HepG2 (cell line): ENCODE data around the gene DPEP3. TPM values are rescaled to one million over a fixed set of nuclear protein-coding genes. Genes with fewer than 3 reads are reported as not detected.
A peak's percentile ranks its signal among the peaks of the same experiment; 100 is the strongest.

Source experiments
- ADNP ChIP-seq: sonication (generic); formaldehyde crosslinking; IDR thresholded peaks from 2 replicates; pipeline ENCODE4 v1.4.0; 2020; ENCODE audit warnings: missing genetic modification reagents
- CCDC6 ChIP-seq: sonication (generic); formaldehyde crosslinking; IDR thresholded peaks from 2 replicates; pipeline ENCODE4 v1.8.1; 2022; ENCODE audit warnings: mild to moderate bottlenecking, missing genetic modification reagents, moderate library complexity
- HES4 ChIP-seq: sonication (generic); formaldehyde crosslinking; IDR thresholded peaks from 2 replicates; pipeline ENCODE4 v1.9.0; 2021; ENCODE audit warnings: mild to moderate bottlenecking, missing genetic modification reagents, borderline replicate concordance
- MAFG ChIP-seq: sonication (generic); formaldehyde crosslinking; IDR thresholded peaks from 2 replicates; pipeline ENCODE4 v1.5.1; 2020; ENCODE audit warnings: mild to moderate bottlenecking, missing genetic modification reagents
- NCOA5 ChIP-seq: sonication (generic); formaldehyde crosslinking; IDR thresholded peaks from 2 replicates; pipeline ENCODE4 v1.4.0; 2020; ENCODE audit warnings: missing genetic modification reagents
- NFATC3 ChIP-seq: sonication (generic); formaldehyde crosslinking; IDR thresholded peaks from 2 replicates; pipeline ENCODE4 v1.5.1; 2020; ENCODE audit warnings: mild to moderate bottlenecking, missing genetic modification reagents
- NFE2 ChIP-seq: sonication (generic); formaldehyde crosslinking; IDR thresholded peaks from 2 replicates; pipeline ENCODE4 v1.4.0; 2020; ENCODE audit warnings: missing genetic modification reagents
- NFRKB ChIP-seq: fragments of 450-650 bp; IDR thresholded peaks from 2 replicates; pipeline ENCODE4 v1.6.1; 2017
- YY1 ChIP-seq: IDR thresholded peaks from 2 replicates; pipeline ENCODE4 v1.6.1; 2011; ENCODE audit warnings: low read length, low read depth, moderate library complexity, mild to moderate bottlenecking; ENCODE audit not compliant: insufficient read depth, insufficient replicate concordance
- ZBTB7A ChIP-seq: sonication (generic); formaldehyde crosslinking; IDR thresholded peaks from 2 replicates; pipeline ENCODE4 v1.8.0; 2022; ENCODE audit warnings: mild to moderate bottlenecking, missing genetic modification reagents
- ZNF101 ChIP-seq: sonication (generic); formaldehyde crosslinking; IDR thresholded peaks from 2 replicates; pipeline ENCODE4 v1.4.0; 2020; ENCODE audit warnings: mild to moderate bottlenecking, low read depth, missing genetic modification reagents, borderline replicate concordance
- ZNF30 ChIP-seq: sonication (generic); formaldehyde crosslinking; IDR thresholded peaks from 2 replicates; pipeline ENCODE4 v1.5.0; 2020; ENCODE audit warnings: mild to moderate bottlenecking, missing genetic modification reagents
- ZNF33B ChIP-seq: sonication (generic); formaldehyde crosslinking; IDR thresholded peaks from 2 replicates; pipeline ENCODE4 v1.5.1; 2020; ENCODE audit warnings: mild to moderate bottlenecking, missing genetic modification reagents
- ZNF552 ChIP-seq: sonication (generic); formaldehyde crosslinking; IDR thresholded peaks from 2 replicates; pipeline ENCODE4 v1.9.0; 2022; ENCODE audit warnings: missing genetic modification reagents, mild to moderate bottlenecking, borderline replicate concordance
- ZNF652 ChIP-seq: IDR thresholded peaks from 2 replicates; pipeline ENCODE4 v1.6.1; 2016; ENCODE audit warnings: low read depth, borderline replicate concordance
- ZNF782 ChIP-seq: sonication (generic); formaldehyde crosslinking; IDR thresholded peaks from 2 replicates; pipeline ENCODE4 v1.4.0; 2020; ENCODE audit warnings: missing genetic modification reagents, mild to moderate bottlenecking, borderline replicate concordance
- ZNF792 ChIP-seq: IDR thresholded peaks from 2 replicates; pipeline ENCODE4 v1.6.1; 2016
- polyA plus RNA-seq, 8 experiments: library from polyadenylated mRNA; depleted of rRNA in 3 of 8; stranded (reverse) in 7 of 8; unstranded in 1 of 8; fragments of >200 nt; fragmentation: Illumina TruSeq in 4 of 8; extraction: Trizol in 4 of 8; gene quantifications; 2 replicates each; pipeline versions ENCODE4 v1.2.1 to v1.2.3, GENCODE V29; 2011 to 2016; ENCODE audit warnings: low read depth in 4 of 8, missing spikeins in 1 of 8, mixed read lengths in 1 of 8; ENCODE audit not compliant: insufficient read depth in 1 of 8
- total RNA-seq, 5 experiments: library from RNA; depleted of rRNA; stranded (reverse); fragments of >200 nt; fragmentation: Illumina TruSeq; extraction: Trizol; gene quantifications; 2 replicates each; pipeline ENCODE4 v1.2.3, GENCODE V29; 2016; ENCODE audit warnings: low read depth in 1 of 5
- TF ChIP-seq, protein P1 (sequence below): sonication (generic); formaldehyde crosslinking; IDR thresholded peaks from 2 replicates; pipeline ENCODE4 v1.8.1; 2023; ENCODE audit warnings: mild to moderate bottlenecking, moderate library complexity, missing genetic modification reagents
- TF ChIP-seq, protein P2 (sequence below): sonication (generic); formaldehyde crosslinking; IDR thresholded peaks from 2 replicates; pipeline ENCODE4 v1.8.1; 2022; ENCODE audit warnings: low read depth, mild to moderate bottlenecking, missing genetic modification reagents
- TF ChIP-seq, protein P3 (sequence below): sonication (generic); formaldehyde crosslinking; conservative IDR thresholded peaks from 2 replicates; pipeline ENCODE4 v1.8.0; 2022; ENCODE audit warnings: low read depth, missing genetic modification reagents
- TF ChIP-seq, protein P4 (sequence below): sonication (generic); formaldehyde crosslinking; IDR thresholded peaks from 2 replicates; pipeline ENCODE4 v1.4.0; 2020; ENCODE audit warnings: missing genetic modification reagents
- TF ChIP-seq, protein P5 (sequence below): fragments of 450-650 bp; IDR thresholded peaks from 2 replicates; pipeline ENCODE4 v1.6.1; 2017

The DPEP3 gene
- total and polyA plus RNA-seq, 2 of the 13 experiments (the other 11 are each of a cell fraction or from before 2014, with no cell fraction given), result not detected

DNA sequence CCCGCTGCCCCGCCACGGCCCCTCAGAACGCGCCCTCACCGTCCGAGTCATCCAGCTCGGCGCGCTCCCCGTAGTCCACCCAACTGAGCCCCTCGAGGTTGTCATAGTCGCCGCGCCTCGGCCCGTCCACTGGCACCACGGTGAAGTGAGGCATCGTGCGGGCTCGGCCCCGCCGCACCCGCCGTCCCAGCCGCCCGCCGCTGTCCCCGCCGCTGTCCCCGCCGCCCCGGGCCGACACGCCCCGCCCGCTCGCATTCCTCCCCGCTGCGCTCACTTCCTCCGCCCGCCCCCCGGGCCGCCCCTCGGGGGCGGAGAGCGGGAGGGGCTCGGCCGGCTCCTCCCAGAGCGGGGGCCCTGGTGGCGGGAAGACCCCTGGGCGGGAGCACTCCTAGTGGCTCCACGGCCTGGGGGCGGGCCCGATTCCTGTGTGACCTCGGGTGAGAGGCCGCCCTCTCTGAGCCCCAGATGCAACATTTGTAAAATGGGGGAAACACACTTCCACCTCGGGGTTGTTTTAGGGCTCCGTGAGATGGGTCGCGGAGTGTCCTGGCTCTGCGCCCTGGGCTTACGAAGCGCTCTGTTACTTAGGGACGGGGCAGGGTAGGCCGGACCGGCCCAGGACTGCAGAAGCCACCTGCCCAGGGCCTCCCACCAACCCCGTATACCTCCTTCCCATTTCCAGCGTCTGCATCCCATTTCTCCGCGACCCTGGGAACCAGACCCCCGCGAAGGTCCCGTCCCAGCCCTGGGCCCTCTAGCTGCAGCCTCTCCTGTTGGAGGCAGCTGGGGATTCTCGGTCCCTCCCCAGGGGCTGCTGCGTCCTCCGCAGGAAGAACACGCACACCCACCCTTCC lies 11.7 kb downstream of the DPEP3 start, which contains the start of gene SLC12A4 (continued):
- TF ChIP-seq, protein P1, sequence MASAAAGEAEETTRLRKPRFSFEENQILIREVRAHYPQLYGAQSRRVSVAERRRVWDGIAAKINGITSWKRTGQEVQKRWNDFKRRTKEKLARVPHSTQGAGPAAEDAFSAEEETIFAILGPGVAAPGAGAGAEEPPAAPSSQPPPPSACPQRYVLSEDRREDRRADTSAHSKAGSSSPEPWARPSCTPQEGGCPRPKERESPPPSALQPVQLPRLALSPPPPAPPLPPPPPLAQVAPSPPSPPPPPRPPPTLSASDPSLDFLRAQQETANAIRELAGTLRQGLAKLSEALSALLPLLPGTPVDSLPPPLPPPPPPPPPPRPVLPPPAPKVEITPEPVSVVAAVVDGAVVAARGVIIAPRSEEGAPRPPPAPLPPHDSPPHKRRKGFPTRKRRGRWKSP (CRISPR knock-in tag), result 0 out of 2 replicates have a peak, but pooled peaks have one; percentile 76
- no peak for TF ChIP-seq HES4 (CRISPR knock-in tag)
- TF ChIP-seq ZBTB7A (CRISPR knock-in tag), result peak; percentile 93
- TF ChIP-seq YY1, result peak; percentile 64
- 0 out of 2 replicates have a peak, but pooled peaks have one; percentile 35 for TF ChIP-seq ZNF33B
- no peak for TF ChIP-seq NCOA5 (CRISPR knock-in tag)
- TF ChIP-seq MAFG (CRISPR knock-in tag), result no peak
- TF ChIP-seq, protein P2, sequence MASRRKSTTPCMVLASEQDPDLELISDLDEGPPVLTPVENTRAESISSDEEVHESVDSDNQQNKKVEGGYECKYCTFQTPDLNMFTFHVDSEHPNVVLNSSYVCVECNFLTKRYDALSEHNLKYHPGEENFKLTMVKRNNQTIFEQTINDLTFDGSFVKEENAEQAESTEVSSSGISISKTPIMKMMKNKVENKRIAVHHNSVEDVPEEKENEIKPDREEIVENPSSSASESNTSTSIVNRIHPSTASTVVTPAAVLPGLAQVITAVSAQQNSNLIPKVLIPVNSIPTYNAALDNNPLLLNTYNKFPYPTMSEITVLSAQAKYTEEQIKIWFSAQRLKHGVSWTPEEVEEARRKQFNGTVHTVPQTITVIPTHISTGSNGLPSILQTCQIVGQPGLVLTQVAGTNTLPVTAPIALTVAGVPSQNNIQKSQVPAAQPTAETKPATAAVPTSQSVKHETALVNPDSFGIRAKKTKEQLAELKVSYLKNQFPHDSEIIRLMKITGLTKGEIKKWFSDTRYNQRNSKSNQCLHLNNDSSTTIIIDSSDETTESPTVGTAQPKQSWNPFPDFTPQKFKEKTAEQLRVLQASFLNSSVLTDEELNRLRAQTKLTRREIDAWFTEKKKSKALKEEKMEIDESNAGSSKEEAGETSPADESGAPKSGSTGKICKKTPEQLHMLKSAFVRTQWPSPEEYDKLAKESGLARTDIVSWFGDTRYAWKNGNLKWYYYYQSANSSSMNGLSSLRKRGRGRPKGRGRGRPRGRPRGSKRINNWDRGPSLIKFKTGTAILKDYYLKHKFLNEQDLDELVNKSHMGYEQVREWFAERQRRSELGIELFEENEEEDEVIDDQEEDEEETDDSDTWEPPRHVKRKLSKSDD, result peak; percentile 39; the same call in 1 of the 2 replicates
- TF ChIP-seq ZNF552 (CRISPR knock-in tag), result no peak
- TF ChIP-seq ZNF30, result no peak
- TF ChIP-seq ZNF101 (CRISPR knock-in tag), result no peak
- TF ChIP-seq CCDC6, result peak; percentile 56; the same call in 1 of the 2 replicates
- no peak for TF ChIP-seq NFE2 (CRISPR knock-in tag)
- TF ChIP-seq NFATC3 (CRISPR knock-in tag), result no peak
- TF ChIP-seq ZNF782 (CRISPR knock-in tag), result no peak; the same call in 1 of the 2 replicates
- peak; percentile 26; the same call in 1 of the 2 replicates for TF ChIP-seq ZNF792 (CRISPR knock-in tag)
- TF ChIP-seq ADNP (CRISPR knock-in tag), result peak; percentile 94
- no peak for TF ChIP-seq ZNF652 (CRISPR knock-in tag)
- TF ChIP-seq, protein P3, sequence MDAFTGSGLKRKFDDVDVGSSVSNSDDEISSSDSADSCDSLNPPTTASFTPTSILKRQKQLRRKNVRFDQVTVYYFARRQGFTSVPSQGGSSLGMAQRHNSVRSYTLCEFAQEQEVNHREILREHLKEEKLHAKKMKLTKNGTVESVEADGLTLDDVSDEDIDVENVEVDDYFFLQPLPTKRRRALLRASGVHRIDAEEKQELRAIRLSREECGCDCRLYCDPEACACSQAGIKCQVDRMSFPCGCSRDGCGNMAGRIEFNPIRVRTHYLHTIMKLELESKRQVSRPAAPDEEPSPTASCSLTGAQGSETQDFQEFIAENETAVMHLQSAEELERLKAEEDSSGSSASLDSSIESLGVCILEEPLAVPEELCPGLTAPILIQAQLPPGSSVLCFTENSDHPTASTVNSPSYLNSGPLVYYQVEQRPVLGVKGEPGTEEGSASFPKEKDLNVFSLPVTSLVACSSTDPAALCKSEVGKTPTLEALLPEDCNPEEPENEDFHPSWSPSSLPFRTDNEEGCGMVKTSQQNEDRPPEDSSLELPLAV (CRISPR knock-in tag), result no peak
- TF ChIP-seq, protein P4, sequence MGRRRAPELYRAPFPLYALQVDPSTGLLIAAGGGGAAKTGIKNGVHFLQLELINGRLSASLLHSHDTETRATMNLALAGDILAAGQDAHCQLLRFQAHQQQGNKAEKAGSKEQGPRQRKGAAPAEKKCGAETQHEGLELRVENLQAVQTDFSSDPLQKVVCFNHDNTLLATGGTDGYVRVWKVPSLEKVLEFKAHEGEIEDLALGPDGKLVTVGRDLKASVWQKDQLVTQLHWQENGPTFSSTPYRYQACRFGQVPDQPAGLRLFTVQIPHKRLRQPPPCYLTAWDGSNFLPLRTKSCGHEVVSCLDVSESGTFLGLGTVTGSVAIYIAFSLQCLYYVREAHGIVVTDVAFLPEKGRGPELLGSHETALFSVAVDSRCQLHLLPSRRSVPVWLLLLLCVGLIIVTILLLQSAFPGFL, result no peak
- TF ChIP-seq NFRKB, result no peak
- TF ChIP-seq, protein P5, sequence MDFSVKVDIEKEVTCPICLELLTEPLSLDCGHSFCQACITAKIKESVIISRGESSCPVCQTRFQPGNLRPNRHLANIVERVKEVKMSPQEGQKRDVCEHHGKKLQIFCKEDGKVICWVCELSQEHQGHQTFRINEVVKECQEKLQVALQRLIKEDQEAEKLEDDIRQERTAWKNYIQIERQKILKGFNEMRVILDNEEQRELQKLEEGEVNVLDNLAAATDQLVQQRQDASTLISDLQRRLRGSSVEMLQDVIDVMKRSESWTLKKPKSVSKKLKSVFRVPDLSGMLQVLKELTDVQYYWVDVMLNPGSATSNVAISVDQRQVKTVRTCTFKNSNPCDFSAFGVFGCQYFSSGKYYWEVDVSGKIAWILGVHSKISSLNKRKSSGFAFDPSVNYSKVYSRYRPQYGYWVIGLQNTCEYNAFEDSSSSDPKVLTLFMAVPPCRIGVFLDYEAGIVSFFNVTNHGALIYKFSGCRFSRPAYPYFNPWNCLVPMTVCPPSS, result no peak
